Upper lobe of right lung (tissue), 1 donor: Measurements from ENCODE around the gene ATOX1. TPM values are rescaled to one million over a fixed set of nuclear protein-coding genes. Genes with fewer than 3 reads are reported as not detected.

Source experiments
- ATAC-seq: fragments of 200-7000 bp; cut with Tn5 transposase; one replicate; pipeline ENCODE4 v1.9.1; 2020; ENCODE audit warnings: mild to moderate bottlenecking, moderate library complexity
- DNase-seq: peaks from one replicate; pipeline ENCODE4 v3.0.0-alpha.2; 2020
- H3K27ac ChIP-seq: fragments of 200-600 bp; one replicate; pipeline ENCODE4 v1.8.0; 2022
- H3K27me3 ChIP-seq: fragments of 200-600 bp; one replicate; pipeline ENCODE4 v1.8.0; 2022; ENCODE audit warnings: mild to moderate bottlenecking
- H3K36me3 ChIP-seq: fragments of 200-600 bp; one replicate; pipeline ENCODE4 v1.8.0; 2022
- H3K4me1 ChIP-seq: fragments of 200-600 bp; one replicate; pipeline ENCODE4 v1.8.0; 2022
- H3K4me3 ChIP-seq: fragments of 200-600 bp; one replicate; pipeline ENCODE4 v1.8.0; 2022; ENCODE audit warnings: mild to moderate bottlenecking
- H3K9me3 ChIP-seq: fragments of 200-600 bp; one replicate; pipeline ENCODE4 v1.8.0; 2022
- intact Hi-C: fragments of 100-400 bp; cut with DNase I; formaldehyde crosslinking; loops from one replicate; pipeline ENCODE4 v1.11.0; 2022
- total RNA-seq: library from RNA; stranded (reverse); fragmentation: NEBNext Ultra II Directional; extraction: Animal tissue kit (Norgen Biotek cat#: 25700); gene quantifications from one replicate; pipeline ENCODE4 v1.2.1, GENCODE V29; 2021
- TF ChIP-seq, protein P1 (sequence below): fragments of 200-600 bp; IDR thresholded peaks from one replicate; pipeline ENCODE4 v1.8.0; 2022; ENCODE audit warnings: antibody characterized with exemption
- donor health status: DM: no; HTN: yes; CAD: no; lungs with severe emphysema.

ATOX1 gene
- total RNA-seq, 1 donor from 2014 or later = 62.4 TPM

DNA sequence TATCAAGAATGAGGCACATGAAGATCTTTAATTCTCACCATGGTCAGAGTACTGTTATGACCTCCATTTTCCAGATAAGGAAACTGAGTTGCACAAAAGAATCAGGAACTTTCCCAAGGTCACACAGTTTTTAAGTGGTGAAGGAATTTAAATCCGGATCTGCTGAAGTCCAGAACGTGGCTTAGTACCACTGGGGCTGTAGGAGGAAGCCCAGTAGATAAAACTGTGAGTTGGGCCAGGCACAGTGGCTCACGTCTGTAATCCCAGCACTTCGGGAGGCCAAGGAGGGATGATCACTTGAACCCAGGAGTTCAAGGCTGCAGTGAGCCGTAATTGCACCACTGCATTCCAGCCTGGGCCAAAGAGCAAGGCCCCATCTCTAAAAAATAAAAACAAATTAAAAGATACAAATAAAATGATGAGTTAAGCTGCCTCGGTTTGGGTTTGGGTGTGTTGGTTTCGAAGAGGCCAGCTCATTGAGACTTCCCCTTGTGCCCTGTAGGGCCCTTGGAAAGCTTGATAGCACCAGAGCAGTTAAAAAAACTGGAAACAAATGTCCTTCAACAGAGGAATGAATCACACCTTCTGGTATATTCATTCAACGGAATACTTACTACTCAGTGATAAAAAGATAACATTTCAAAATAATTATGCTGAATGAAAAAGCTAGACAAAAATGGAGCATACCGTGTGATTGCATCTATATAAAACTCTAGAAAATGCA is 20.1 kb downstream of the ATOX1 start:
- TF ChIP-seq, protein P1, sequence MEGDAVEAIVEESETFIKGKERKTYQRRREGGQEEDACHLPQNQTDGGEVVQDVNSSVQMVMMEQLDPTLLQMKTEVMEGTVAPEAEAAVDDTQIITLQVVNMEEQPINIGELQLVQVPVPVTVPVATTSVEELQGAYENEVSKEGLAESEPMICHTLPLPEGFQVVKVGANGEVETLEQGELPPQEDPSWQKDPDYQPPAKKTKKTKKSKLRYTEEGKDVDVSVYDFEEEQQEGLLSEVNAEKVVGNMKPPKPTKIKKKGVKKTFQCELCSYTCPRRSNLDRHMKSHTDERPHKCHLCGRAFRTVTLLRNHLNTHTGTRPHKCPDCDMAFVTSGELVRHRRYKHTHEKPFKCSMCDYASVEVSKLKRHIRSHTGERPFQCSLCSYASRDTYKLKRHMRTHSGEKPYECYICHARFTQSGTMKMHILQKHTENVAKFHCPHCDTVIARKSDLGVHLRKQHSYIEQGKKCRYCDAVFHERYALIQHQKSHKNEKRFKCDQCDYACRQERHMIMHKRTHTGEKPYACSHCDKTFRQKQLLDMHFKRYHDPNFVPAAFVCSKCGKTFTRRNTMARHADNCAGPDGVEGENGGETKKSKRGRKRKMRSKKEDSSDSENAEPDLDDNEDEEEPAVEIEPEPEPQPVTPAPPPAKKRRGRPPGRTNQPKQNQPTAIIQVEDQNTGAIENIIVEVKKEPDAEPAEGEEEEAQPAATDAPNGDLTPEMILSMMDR = no peak
- Histone ChIP-seq H3K4me3 (no peak overlapping the region), H3K4me1 (peaks cover 12% of the 10 kb centered on the region), H3K36me3 (no peaks in the 10 kb centered on the region), H3K27me3 (no peaks in the 10 kb centered on the region), H3K9me3 (no peaks in the 10 kb centered on the region), H3K27ac (no peak overlapping the region)
- DNase-seq (no peak), ATAC-seq (no peak)
- intact Hi-C loops = no loop called here

DNA sequence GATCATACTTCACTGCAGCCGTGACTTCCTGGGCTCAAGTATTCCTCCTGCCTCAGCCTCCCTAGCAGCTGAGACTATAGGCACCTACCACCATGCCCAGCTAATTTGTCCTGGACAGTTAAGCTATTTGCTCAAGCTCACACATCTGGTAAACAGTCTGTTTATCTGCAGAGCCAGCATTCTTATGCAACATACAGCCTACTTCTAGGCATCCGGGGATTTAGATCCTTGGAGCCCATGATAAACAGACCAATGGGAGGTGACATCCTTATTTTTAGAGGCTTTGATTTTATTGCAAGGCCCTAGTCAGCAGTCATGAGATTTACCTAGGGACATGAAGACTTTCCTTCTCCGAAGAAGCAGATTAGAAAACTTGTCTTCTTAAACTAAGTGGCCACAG is 21.0 kb downstream of the ATOX1 start:
- peaks cover 12% of the 10 kb centered on the region for H3K4me1 ChIP-seq
- no peaks in the 10 kb centered on the region for H3K9me3 ChIP-seq
- ATAC-seq = no peak
- no peaks in the 10 kb centered on the region for H3K27me3 ChIP-seq
- TF ChIP-seq, protein P1 = no peak
- no peaks in the 10 kb centered on the region for H3K36me3 ChIP-seq
- no peak for DNase-seq
- H3K4me3 ChIP-seq = no peak overlapping the region
- intact Hi-C loops = no loop called here
- no peak overlapping the region for H3K27ac ChIP-seq

DNA sequence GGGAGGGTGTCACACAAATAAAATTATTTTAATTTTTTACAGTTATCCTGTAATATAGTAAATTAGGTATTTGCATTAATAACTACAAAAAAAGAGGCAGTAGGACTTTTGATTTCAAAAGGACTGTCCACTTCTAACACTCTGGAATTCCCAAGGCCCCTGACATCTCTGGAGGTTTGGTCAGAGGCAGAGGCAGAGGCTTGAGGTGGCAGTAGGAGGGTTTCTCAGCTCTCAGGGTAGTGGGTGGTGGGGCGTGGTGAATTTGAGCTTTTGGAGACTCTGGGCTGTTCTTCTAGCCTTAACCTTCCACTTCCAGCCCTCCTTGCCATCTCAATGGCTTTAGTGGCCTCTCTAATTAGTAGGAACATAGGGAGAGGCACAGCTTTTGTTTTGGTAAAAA is 22.8 kb downstream of the ATOX1 start:
- no peak for DNase-seq
- TF ChIP-seq, protein P1 = no peak
- no peak overlapping the region for H3K27ac ChIP-seq
- no peak overlapping the region for H3K4me3 ChIP-seq
- intact Hi-C loops = no loop called here
- H3K27me3 ChIP-seq = no peaks in the 10 kb centered on the region
- H3K36me3 ChIP-seq = no peaks in the 10 kb centered on the region
- H3K9me3 ChIP-seq = no peaks in the 10 kb centered on the region
- H3K4me1 ChIP-seq = peaks cover 8% of the 10 kb centered on the region
- no peak for ATAC-seq

DNA sequence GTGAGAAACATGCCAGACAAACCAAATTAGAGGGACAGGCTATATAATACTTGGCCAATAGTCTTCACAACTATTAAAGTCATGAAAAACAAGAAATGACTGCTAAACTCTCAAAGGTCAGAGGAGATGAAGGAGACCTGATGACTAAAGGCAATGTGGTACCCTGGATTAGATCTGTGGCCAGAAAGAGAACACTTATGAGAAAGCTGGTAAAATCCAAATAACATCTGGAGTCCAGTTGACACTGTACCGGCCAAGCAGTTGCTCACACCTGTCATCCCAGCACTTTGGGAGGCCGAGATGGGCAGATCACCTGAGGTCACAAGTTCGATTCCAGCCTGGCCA is 24.4 kb downstream of the ATOX1 start:
- Histone ChIP-seq H3K36me3 (no peaks in the 10 kb centered on the region), H3K4me1 (no peaks in the 10 kb centered on the region), H3K27ac (no peak overlapping the region), H3K9me3 (no peaks in the 10 kb centered on the region), H3K4me3 (no peak overlapping the region), H3K27me3 (no peaks in the 10 kb centered on the region)
- intact Hi-C loops = no loop called here
- ATAC-seq = no peak
- DNase-seq = no peak
- TF ChIP-seq, protein P1 = no peak

DNA sequence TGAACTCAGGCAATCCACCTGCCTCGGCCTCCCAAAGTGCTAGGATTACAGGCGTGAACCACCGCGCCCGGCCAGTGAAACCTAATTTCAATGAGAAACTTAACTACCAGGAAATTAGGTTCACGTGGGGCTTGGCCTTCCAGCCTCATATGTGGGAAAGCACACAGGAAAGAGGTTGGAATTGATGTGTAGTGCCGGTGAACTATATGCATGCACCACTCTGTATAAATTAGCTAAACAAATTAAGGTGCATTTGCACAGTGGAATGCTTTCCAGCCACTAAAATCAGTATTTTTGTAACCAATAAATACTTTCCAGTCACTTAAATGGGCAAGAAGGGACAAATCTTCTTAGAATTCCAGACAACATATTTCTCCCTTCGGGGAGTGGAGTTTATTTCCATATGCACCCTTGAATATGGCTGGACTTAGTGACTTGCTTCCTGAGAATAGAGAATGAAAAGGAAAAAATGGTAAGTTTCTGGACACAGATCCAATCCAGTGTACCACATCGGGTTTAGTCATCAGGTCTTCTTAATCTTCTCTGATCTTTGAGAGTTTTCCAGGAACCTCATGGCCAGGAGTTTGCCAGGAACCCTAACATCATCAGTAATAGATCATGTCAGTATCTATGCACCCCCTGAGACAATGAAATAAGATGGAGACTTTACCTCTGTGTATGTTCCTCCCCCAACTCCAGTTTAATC is 24.9 kb downstream of the ATOX1 start:
- Histone ChIP-seq H3K27ac (no peak overlapping the region), H3K4me3 (no peak overlapping the region), H3K27me3 (no peaks in the 10 kb centered on the region), H3K36me3 (no peaks in the 10 kb centered on the region), H3K9me3 (no peaks in the 10 kb centered on the region), H3K4me1 (no peaks in the 10 kb centered on the region)
- TF ChIP-seq, protein P1 = no peak
- ATAC-seq (no peak), DNase-seq (no peak)
- intact Hi-C loops = no loop called here
